Neural cell (in vitro differentiated cells): ENCODE results near the gene GADD45A. TPM values are rescaled to one million over a fixed set of nuclear protein-coding genes. Genes with fewer than 3 reads are reported as not detected.

Source experiments
- H2AFZ ChIP-seq: fragments of 200-600, 300-800 bp; sonication (generic), shearing (Covaris generic); 2 replicates; pipeline ENCODE4 v1.6.0; 2014; ENCODE audit warnings: low read depth, mild to moderate bottlenecking, antibody characterized with exemption, low read length, moderate library complexity
- H3F3A ChIP-seq: fragments of 200-600 bp; shearing (Covaris generic); 2 replicates; pipeline ENCODE4 v1.6.1; 2016; ENCODE audit warnings: mild to moderate bottlenecking, moderate library complexity, mixed read lengths, antibody characterized with exemption, low read length; ENCODE audit not compliant: insufficient read depth, poor library complexity, severe bottlenecking
- H3K27ac ChIP-seq: fragments of 200-600, 300-800 bp; sonication (generic), shearing (Covaris generic); 2 replicates; pipeline ENCODE4 v1.5.1; 2014; ENCODE audit warnings: mild to moderate bottlenecking, low read length, moderate library complexity
- H3K27me3 ChIP-seq: fragments of 300-800, 200-600 bp; sonication (generic), shearing (Covaris generic); 2 replicates; pipeline ENCODE4 v1.6.0; 2014; ENCODE audit warnings: mild to moderate bottlenecking, low read depth, low read length, moderate library complexity; ENCODE audit not compliant: insufficient read depth
- H3K36me3 ChIP-seq: fragments of 300-800, 200-600 bp; sonication (generic), shearing (Covaris generic); 2 replicates; pipeline ENCODE4 v1.5.1; 2014; ENCODE audit warnings: mild to moderate bottlenecking, antibody characterized with exemption, low read length, moderate library complexity; ENCODE audit not compliant: insufficient read depth
- H3K4me2 ChIP-seq: fragments of 300-800, 200-600 bp; sonication (generic), shearing (Covaris generic); 2 replicates; pipeline ENCODE4 v1.6.0; 2014; ENCODE audit warnings: mild to moderate bottlenecking, low read length
- H3K4me3 ChIP-seq: fragments of 300-800, 200-600 bp; sonication (generic), shearing (Covaris generic); 2 replicates; pipeline ENCODE4 v1.5.1; 2014; ENCODE audit warnings: mild to moderate bottlenecking, low read length, moderate library complexity
- H3K79me2 ChIP-seq: fragments of 200-600 bp; shearing (Covaris generic); replicated peaks from 2 replicates; pipeline ENCODE4 v1.6.0; 2014; ENCODE audit warnings: mild to moderate bottlenecking, low read length, moderate library complexity; ENCODE audit not compliant: insufficient read depth
- H3K9ac ChIP-seq: fragments of 300-800, 200-600 bp; sonication (generic), shearing (Covaris generic); 2 replicates; pipeline ENCODE4 v1.6.1; 2016; ENCODE audit warnings: mild to moderate bottlenecking, low read length, mixed read lengths
- H3K9me2 ChIP-seq: fragments of 200-600 bp; shearing (Covaris generic); 2 replicates; pipeline ENCODE4 v1.6.1; 2016; ENCODE audit warnings: mild to moderate bottlenecking, low read length, mixed read lengths; ENCODE audit not compliant: insufficient read depth
- H3K9me3 ChIP-seq: fragments of 200-600, 300-800 bp; sonication (generic), shearing (Covaris generic); 2 replicates; pipeline ENCODE4 v1.6.1; 2016; ENCODE audit warnings: mild to moderate bottlenecking, mixed run types, low read length, moderate library complexity, mixed read lengths
- H4K20me1 ChIP-seq: fragments of 200-600 bp; shearing (Covaris generic); 2 replicates; pipeline ENCODE4 v1.6.1; 2016; ENCODE audit warnings: mild to moderate bottlenecking, mixed run types; ENCODE audit not compliant: insufficient read depth
- CTCF ChIP-seq: fragments of 450-650 bp; IDR thresholded peaks from 2 replicates; pipeline ENCODE4 v1.5.1; 2014; ENCODE audit warnings: antibody characterized with exemption, mild to moderate bottlenecking, moderate library complexity; ENCODE audit not compliant: poor library complexity, severe bottlenecking
- EP300 ChIP-seq: fragments of 450-650 bp; conservative IDR thresholded peaks from 2 replicates; pipeline ENCODE4 v1.6.1; 2014; ENCODE audit warnings: antibody characterized with exemption, mild to moderate bottlenecking, moderate library complexity; ENCODE audit not compliant: poor library complexity, severe bottlenecking
- EZH2 ChIP-seq: fragments of 200-600, 300-800 bp; shearing (Covaris generic), sonication (generic); IDR thresholded peaks from 2 replicates; pipeline ENCODE4 v1.6.1; 2014; ENCODE audit warnings: antibody characterized with exemption, low read length, borderline replicate concordance, mild to moderate bottlenecking; ENCODE audit not compliant: insufficient read depth, poor library complexity, severe bottlenecking
- MXI1 ChIP-seq: fragments of 450-650 bp; conservative IDR thresholded peaks from 2 replicates; pipeline ENCODE4 v1.6.1; 2014; ENCODE audit warnings: antibody characterized with exemption, mild to moderate bottlenecking; ENCODE audit not compliant: poor library complexity, severe bottlenecking
- POLR2AphosphoS5 ChIP-seq: IDR thresholded peaks from 2 replicates; pipeline ENCODE4 v1.6.1; 2012
- RAD21 ChIP-seq: fragments of 450-650 bp; conservative IDR thresholded peaks from 2 replicates; pipeline ENCODE4 v1.6.1; 2014; ENCODE audit warnings: antibody characterized with exemption, mild to moderate bottlenecking, moderate library complexity
- REST ChIP-seq: IDR thresholded peaks from 2 replicates; pipeline ENCODE4 v1.6.1; 2012; ENCODE audit warnings: borderline replicate concordance
- SMC3 ChIP-seq: fragments of 450-650 bp; conservative IDR thresholded peaks from 2 replicates; pipeline ENCODE4 v1.6.1; 2014; ENCODE audit warnings: antibody characterized with exemption, mild to moderate bottlenecking, moderate library complexity; ENCODE audit not compliant: poor library complexity
- TAF1 ChIP-seq: IDR thresholded peaks from 2 replicates; pipeline ENCODE4 v1.6.1; 2012; ENCODE audit warnings: low read depth
- polyA plus RNA-seq: library from polyadenylated mRNA; depleted of rRNA; stranded (reverse); fragments of >200 nt; gene quantifications from 2 replicates; pipeline ENCODE4 v1.2.3, GENCODE V29; 2014

The GADD45A gene
- polyA plus RNA-seq, 1 donor from 2014 or later: 13.7 TPM

- TF ChIP-seq RAD21: no peak
- TF ChIP-seq REST: no peak
- TF ChIP-seq TAF1: no peak
- no peak for TF ChIP-seq EP300
- TF ChIP-seq MXI1: no peak
- no peak for TF ChIP-seq EZH2
- TF ChIP-seq POLR2AphosphoS5: no peak
- no peak for TF ChIP-seq SMC3
- no peak for TF ChIP-seq CTCF
These were observed 11.4 kb upstream of the GADD45A start for GRCh38 chr1:67673468-67674201.

GRCh38 chr1:67674260-67675011 lies 10.6 kb upstream of the GADD45A start:
- H3K9ac ChIP-seq: no peak overlapping the region
- no peak overlapping the region for H2AFZ ChIP-seq
- no peaks in the 10 kb centered on the region for H4K20me1 ChIP-seq
- H3K36me3 ChIP-seq: no peaks in the 10 kb centered on the region
- no peaks in the 10 kb centered on the region for H3K79me2 ChIP-seq
- no peak overlapping the region for H3K27ac ChIP-seq
- TF ChIP-seq MXI1 (no peak), TAF1 (no peak), EZH2 (no peak), CTCF (no peak), REST (no peak), SMC3 (no peak), EP300 (no peak), POLR2AphosphoS5 (no peak), RAD21 (no peak)
- H3K27me3 ChIP-seq: no peaks in the 10 kb centered on the region
- no peak overlapping the region for H3K4me3 ChIP-seq
- H3K9me2 ChIP-seq: no peaks in the 10 kb centered on the region
- H3F3A ChIP-seq: no peaks in the 10 kb centered on the region
- no peak overlapping the region for H3K4me2 ChIP-seq
- no peaks in the 10 kb centered on the region for H3K9me3 ChIP-seq

More at GRCh38 chr1:67673468-67674201, 11.4 kb upstream of the GADD45A start:
- H3K36me3 ChIP-seq: no peaks in the 10 kb centered on the region
- H3K27me3 ChIP-seq: no peaks in the 10 kb centered on the region
- H4K20me1 ChIP-seq: no peaks in the 10 kb centered on the region
- H3F3A ChIP-seq: no peaks in the 10 kb centered on the region
- H3K4me3 ChIP-seq: no peak overlapping the region
- H3K9me2 ChIP-seq: no peaks in the 10 kb centered on the region
- H3K79me2 ChIP-seq: no peaks in the 10 kb centered on the region
- no peak overlapping the region for H2AFZ ChIP-seq
- H3K4me2 ChIP-seq: no peak overlapping the region
- no peaks in the 10 kb centered on the region for H3K9me3 ChIP-seq
- no peak overlapping the region for H3K27ac ChIP-seq
- H3K9ac ChIP-seq: no peak overlapping the region
